Neuronal stem cell (in vitro differentiated cells): ENCODE measurements around the gene MBIP. TPM values are rescaled to one million over a fixed set of nuclear protein-coding genes. Genes with fewer than 3 reads are reported as not detected.

Source experiments
- DNase-seq: peaks from one replicate; pipeline ENCODE4 v3.0.0-alpha.2; 2013; ENCODE audit warnings: low spot score
- H2AFZ ChIP-seq: one replicate; pipeline ENCODE4 v1.6.1; 2013; ENCODE audit warnings: mild to moderate bottlenecking, low read length, inconsistent platforms
- H2AK5ac ChIP-seq: 2 replicates; pipeline ENCODE4 v1.6.1; 2013; ENCODE audit warnings: low read depth, mild to moderate bottlenecking, inconsistent platforms, low read length, moderate library complexity, mixed read lengths
- H2BK120ac ChIP-seq: 2 replicates; pipeline ENCODE4 v1.6.1; 2013; ENCODE audit warnings: low read depth, mild to moderate bottlenecking, inconsistent platforms, low read length, moderate library complexity, mixed read lengths
- H2BK12ac ChIP-seq: one replicate; pipeline ENCODE4 v1.6.1; 2013; ENCODE audit warnings: low read length, inconsistent platforms
- H2BK15ac ChIP-seq: 2 replicates; pipeline ENCODE4 v1.6.1; 2013; ENCODE audit warnings: mild to moderate bottlenecking, low read length, inconsistent platforms, mixed read lengths
- H2BK5ac ChIP-seq: one replicate; pipeline ENCODE4 v1.6.1; 2013; ENCODE audit warnings: inconsistent platforms, mild to moderate bottlenecking, low read length, moderate library complexity
- H3K14ac ChIP-seq: one replicate; pipeline ENCODE4 v1.6.1; 2013; ENCODE audit warnings: low read length, inconsistent platforms
- H3K18ac ChIP-seq: 2 replicates; pipeline ENCODE4 v1.6.1; 2013; ENCODE audit warnings: low read length, inconsistent platforms
- H3K23ac ChIP-seq: 2 replicates; pipeline ENCODE4 v1.6.1; 2013; ENCODE audit warnings: low read depth, mild to moderate bottlenecking, mixed read lengths, low read length, inconsistent platforms; ENCODE audit not compliant: poor library complexity
- H3K27ac ChIP-seq: replicated peaks from 3 replicates; pipeline ENCODE4 v1.5.1; 2013; ENCODE audit warnings: low read length, inconsistent platforms
- H3K27me3 ChIP-seq, 3 experiments: 2 replicates each; pipeline ENCODE4 v1.6.1; 2013; ENCODE audit warnings: low read length in 3 of 3, mild to moderate bottlenecking in 2 of 3, inconsistent platforms in 1 of 3, low read depth in 1 of 3, mixed read lengths in 1 of 3, moderate library complexity in 1 of 3; ENCODE audit not compliant: control insufficient read depth in 3 of 3, insufficient read depth in 3 of 3
- H3K36me3 ChIP-seq, 2 donors: replicated peaks in 1 of 2; 2 replicates each; pipeline ENCODE4 v1.6.1; 2013; ENCODE audit warnings: low read length in 2 of 2; ENCODE audit not compliant: control insufficient read depth in 2 of 2, insufficient read depth in 2 of 2
- H3K4ac ChIP-seq: 2 replicates; pipeline ENCODE4 v1.6.1; 2013; ENCODE audit warnings: inconsistent platforms, mild to moderate bottlenecking, low read length, moderate library complexity
- H3K4me1 ChIP-seq, 2 donors: 1 replicate in 1 of 2; 2 replicates in 1 of 2; pipeline ENCODE4 v1.6.1; 2013; ENCODE audit warnings: low read length in 2 of 2, low read depth in 1 of 2; ENCODE audit not compliant: control insufficient read depth in 2 of 2, insufficient read depth in 1 of 2
- H3K4me2 ChIP-seq: one replicate; pipeline ENCODE4 v1.6.1; 2013; ENCODE audit warnings: mild to moderate bottlenecking, low read length, inconsistent platforms; ENCODE audit not compliant: insufficient read depth, poor library complexity, severe bottlenecking
- H3K4me3 ChIP-seq, 2 donors: 2 replicates each; pipeline ENCODE4 v1.5.1; 2013; ENCODE audit warnings: low read length in 2 of 2, mild to moderate bottlenecking in 2 of 2, inconsistent platforms in 1 of 2, moderate library complexity in 1 of 2
- H3K79me1 ChIP-seq: one replicate; pipeline ENCODE4 v1.6.1; 2013; ENCODE audit warnings: low read depth, mild to moderate bottlenecking, inconsistent platforms, low read length, moderate library complexity
- H3K9ac ChIP-seq: one replicate; pipeline ENCODE4 v1.6.1; 2013; ENCODE audit warnings: mild to moderate bottlenecking, low read depth, low read length, inconsistent platforms; ENCODE audit not compliant: poor library complexity
- H3K9me3 ChIP-seq, 2 donors: replicated peaks in 1 of 2; 2 replicates each; pipeline versions ENCODE3 to v1.6.1; 2013; ENCODE audit warnings: low read length in 2 of 2, mild to moderate bottlenecking in 2 of 2, inconsistent platforms in 1 of 2, low read depth in 1 of 2, mixed read lengths in 1 of 2, moderate library complexity in 1 of 2; ENCODE audit not compliant: control insufficient read depth in 2 of 2, insufficient read depth in 1 of 2
- H4K8ac ChIP-seq: one replicate; pipeline ENCODE4 v1.6.1; 2013; ENCODE audit warnings: low read depth, mild to moderate bottlenecking, inconsistent platforms, low read length, moderate library complexity
- H4K91ac ChIP-seq: one replicate; pipeline ENCODE4 v1.6.1; 2013; ENCODE audit warnings: low read length, low read depth, mild to moderate bottlenecking, inconsistent platforms; ENCODE audit not compliant: poor library complexity
- WGBS, 2 donors: extraction: QIAGEN DNeasy Blood & Tissue Kit; methylation state at CpG; one replicate each; pipeline ENCODE4 v1.1.7; 2013; ENCODE audit warnings: missing lambda C conversion rate in 2 of 2, mixed read lengths in 1 of 2; ENCODE audit not compliant: insufficient read length in 2 of 2, insufficient replicate concordance in 1 of 2; ENCODE audit errors: extremely low coverage in 2 of 2; 5-methylcytosine and 5-hydroxymethylcytosine counted together
- polyA plus RNA-seq, 2 experiments: library from polyadenylated mRNA; stranded (reverse); fragments of 200-250 nt; gene quantifications; one replicate each; pipeline ENCODE4 v1.2.3, GENCODE V29; 2013

The MBIP gene, protein sequence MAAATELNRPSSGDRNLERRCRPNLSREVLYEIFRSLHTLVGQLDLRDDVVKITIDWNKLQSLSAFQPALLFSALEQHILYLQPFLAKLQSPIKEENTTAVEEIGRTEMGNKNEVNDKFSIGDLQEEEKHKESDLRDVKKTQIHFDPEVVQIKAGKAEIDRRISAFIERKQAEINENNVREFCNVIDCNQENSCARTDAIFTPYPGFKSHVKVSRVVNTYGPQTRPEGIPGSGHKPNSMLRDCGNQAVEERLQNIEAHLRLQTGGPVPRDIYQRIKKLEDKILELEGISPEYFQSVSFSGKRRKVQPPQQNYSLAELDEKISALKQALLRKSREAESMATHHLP
- 72.9 TPM for polyA plus RNA-seq (2013, experiment 1 of 2)
- polyA plus RNA-seq (2013, experiment 2 of 2), result 75.4 TPM

DNA sequence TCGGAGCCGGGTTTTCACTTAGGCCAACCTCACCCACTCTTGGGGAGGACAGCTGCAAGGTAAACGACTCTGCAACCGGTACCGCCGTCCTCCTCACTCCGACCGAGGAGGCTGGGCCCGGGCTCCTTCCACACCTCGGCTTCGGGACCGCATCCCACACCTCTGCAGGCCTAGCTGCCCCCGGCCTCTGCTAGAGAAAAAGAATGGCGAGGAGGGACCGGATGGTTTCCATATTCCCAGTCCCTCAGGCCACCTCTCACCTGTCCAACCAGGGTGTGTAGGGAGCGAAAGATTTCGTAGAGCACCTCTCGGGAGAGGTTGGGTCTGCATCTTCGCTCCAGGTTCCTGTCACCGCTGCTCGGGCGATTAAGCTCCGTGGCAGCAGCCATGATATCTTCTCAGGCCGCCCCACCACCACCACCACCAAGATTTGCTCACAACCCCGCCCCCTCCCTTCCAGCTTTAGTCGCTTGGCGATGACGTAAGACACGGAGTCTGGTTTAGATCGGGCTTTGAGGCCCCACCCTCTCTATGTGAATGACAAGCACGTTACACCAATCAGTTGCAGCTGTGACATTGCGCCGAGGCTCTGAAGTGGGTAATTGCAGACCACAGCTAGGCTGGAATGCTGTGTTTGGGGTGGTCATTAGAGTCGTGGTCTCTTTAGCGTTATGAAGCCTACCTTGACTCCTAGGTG, at the start of gene MBIP:
Gene MBIP (minus strand): TSS at position 438 of the 697 bp plus-strand sequence. CDS start 49 bp downstream, at position 389.
- H3K36me3 ChIP-seq, result no peaks in the 10 kb centered on the region
- H4K8ac ChIP-seq, result no peak within 1 kb of the TSS
- peak; percentile 95 for DNase-seq
- peak within 1 kb of the TSS; percentile 95 for H3K18ac ChIP-seq
- H3K4me1 ChIP-seq, result peaks cover 0 to 2% of the 10 kb centered on the region in 2 donors
- no peak within 1 kb of the TSS for H4K91ac ChIP-seq
- H2BK5ac ChIP-seq, result peak within 1 kb of the TSS; percentile 94
- H3K9ac ChIP-seq, result peak within 1 kb of the TSS; percentile 95
- no CpG with 5 or more reads among the region's 35 CpGs for WGBS, 2 donors
- peaks cover 0 to 23% (median 0%) of the 10 kb centered on the region in 3 experiments for H3K27me3 ChIP-seq
- no peak within 1 kb of the TSS for H3K14ac ChIP-seq
- H2BK15ac ChIP-seq, result no peak within 1 kb of the TSS
- H2AK5ac ChIP-seq, result peak within 1 kb of the TSS; percentile 47
- no peaks in the 10 kb centered on the region for H3K9me3 ChIP-seq
- H3K27ac ChIP-seq, result peak within 1 kb of the TSS; percentile 75
- H2BK12ac ChIP-seq, result no peak within 1 kb of the TSS
- H3K79me1 ChIP-seq, result no peaks in the 10 kb centered on the region
- H3K23ac ChIP-seq, result no peak within 1 kb of the TSS
- H3K4ac ChIP-seq, result no peak within 1 kb of the TSS
- peak within 1 kb of the TSS; percentile 51 for H3K4me2 ChIP-seq
- H2AFZ ChIP-seq, result peak within 1 kb of the TSS; percentile 90
- H3K4me3 ChIP-seq, result peak within 1 kb of the TSS; percentile 82 to 97
- peak within 1 kb of the TSS; percentile 69 for H2BK120ac ChIP-seq

DNA sequence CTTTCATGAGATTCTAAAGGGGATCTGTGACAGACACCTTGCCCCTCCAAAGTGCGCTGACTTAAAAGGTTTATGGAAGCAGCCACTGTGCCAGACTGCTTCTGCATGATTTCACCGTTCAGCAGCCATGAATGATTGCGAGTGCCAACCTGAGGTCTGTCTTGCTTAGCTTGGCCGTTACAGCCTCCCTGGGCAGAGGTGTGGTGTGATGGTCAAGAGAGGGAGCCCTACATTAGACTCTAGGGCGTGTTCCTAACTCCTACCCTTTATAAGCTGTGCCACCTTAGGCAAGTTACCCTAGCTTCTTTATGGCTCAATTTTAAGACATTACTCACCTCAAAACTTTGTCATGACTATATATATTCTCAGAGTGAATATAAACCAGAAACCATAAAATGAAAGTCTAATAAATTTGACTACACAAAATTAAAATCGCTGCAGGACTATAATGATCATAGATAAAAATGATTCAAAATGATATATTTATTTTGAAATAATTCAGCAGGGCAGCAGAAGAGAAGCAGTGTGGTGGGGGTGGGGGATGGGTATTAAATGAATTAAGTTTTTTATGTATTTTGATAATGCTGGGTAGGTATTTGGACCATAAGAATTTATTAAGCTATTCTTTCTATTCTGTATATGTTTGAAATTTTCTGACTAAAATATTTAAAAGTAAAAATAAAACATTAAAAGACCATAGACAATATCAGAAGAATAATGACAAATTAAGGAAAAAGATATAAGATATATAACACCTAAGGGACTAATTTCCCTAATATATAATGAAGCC, 47.7 kb upstream of the MBIP start:
- Histone ChIP-seq H3K4me2 (no peak overlapping the region), H3K79me1 (no peaks in the 10 kb centered on the region), H2BK5ac (no peak overlapping the region), H3K23ac (no peak overlapping the region), H4K91ac (no peak overlapping the region), H3K14ac (no peak overlapping the region), H3K4me3 (no peak overlapping the region), H4K8ac (no peak overlapping the region), H2AK5ac (no peak overlapping the region), H2BK12ac (no peak overlapping the region), H3K18ac (no peak overlapping the region), H3K27ac (no peak overlapping the region), H2BK120ac (no peak overlapping the region), H3K4me1 (peaks cover 0 to 2% of the 10 kb centered on the region in 2 donors), H3K36me3 (no peaks in the 10 kb centered on the region), H3K27me3 (peaks cover 0 to 46% (median 0%) of the 10 kb centered on the region in 3 experiments), H3K9me3 (no peaks in the 10 kb centered on the region), H2BK15ac (no peak overlapping the region), H3K9ac (no peak overlapping the region), H2AFZ (no peak overlapping the region), H3K4ac (no peak overlapping the region)
- DNase-seq, result no peak
- WGBS, 2 donors, result no CpG with 5 or more reads among the region's 6 CpGs

DNA sequence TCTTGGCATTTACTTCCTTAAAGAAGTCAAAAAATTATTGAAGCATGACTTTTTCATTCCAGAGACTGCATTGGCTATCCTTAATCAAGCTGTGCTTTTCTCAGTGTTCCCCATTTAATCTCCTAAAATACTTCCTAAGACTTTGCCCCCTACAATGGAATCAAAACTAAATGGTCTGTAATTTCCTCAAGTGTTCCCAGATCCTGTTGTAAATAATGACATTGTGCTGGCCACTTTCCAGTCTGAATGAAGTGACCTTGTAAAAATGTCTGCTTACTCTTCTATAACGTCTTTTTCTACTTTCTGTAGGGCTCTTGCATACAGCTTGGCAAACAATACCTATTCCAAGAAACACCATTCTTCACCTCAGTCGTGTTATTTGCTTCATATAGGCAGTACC, 45.3 kb upstream of the MBIP start:
- Histone ChIP-seq H2BK120ac (no peak overlapping the region), H3K4ac (no peak overlapping the region), H3K4me3 (no peak overlapping the region), H4K8ac (no peak overlapping the region), H3K9me3 (no peaks in the 10 kb centered on the region), H2AK5ac (no peak overlapping the region), H3K9ac (no peak overlapping the region), H4K91ac (no peak overlapping the region), H2AFZ (no peak overlapping the region), H3K4me2 (no peak overlapping the region), H2BK12ac (no peak overlapping the region), H2BK15ac (no peak overlapping the region), H3K27ac (no peak overlapping the region), H3K4me1 (peaks cover 0 to 2% of the 10 kb centered on the region in 2 donors), H3K79me1 (no peaks in the 10 kb centered on the region), H3K14ac (no peak overlapping the region), H3K36me3 (no peaks in the 10 kb centered on the region), H3K23ac (no peak overlapping the region), H3K27me3 (peaks cover 0 to 61% (median 0%) of the 10 kb centered on the region in 3 experiments), H3K18ac (no peak overlapping the region), H2BK5ac (no peak overlapping the region)
- no peak for DNase-seq
- no CpG with 5 or more reads among the region's 2 CpGs for WGBS, 2 donors
